ENCODE results near the gene AEBP2. TPM values are rescaled to one million over a fixed set of nuclear protein-coding genes. Genes with fewer than 3 reads are reported as not detected.

AEBP2 gene
- total RNA-seq, 1 donor from 2014 or later = 67.5 TPM

- intact Hi-C loops (cut with DNase I) = no loop called here
- no peak overlapping the region for H3K4me3 ChIP-seq
- H3K9me3 ChIP-seq = no peaks in the 10 kb centered on the region
- peaks cover 9% of the 10 kb centered on the region for H3K4me1 ChIP-seq
- H3K36me3 ChIP-seq = no peaks in the 10 kb centered on the region
- no peak for TF ChIP-seq CTCF (IDR thresholded peaks at IDR 0.05)
- no peak for TF ChIP-seq POLR2A (IDR thresholded peaks at IDR 0.05)
- TF ChIP-seq POLR2AphosphoS5 (IDR thresholded peaks at IDR 0.05; ENCODE audit: insufficient read depth in 1 of 2, low read depth in 1 of 2) = no peak
- no peaks in the 10 kb centered on the region for H3K27me3 ChIP-seq
- H3K27ac ChIP-seq = no peak overlapping the region
- no peak for DNase-seq (ENCODE audit: extremely low spot score in 2 of 2)
These were observed 86.0 kb downstream of the AEBP2 start for GRCh38 chr12:19525274-19525673.

- intact Hi-C loops (cut with DNase I) = no loop called here
- H3K4me1 ChIP-seq = peaks cover 19% of the 10 kb centered on the region
- no peak overlapping the region for H3K4me3 ChIP-seq
- no peak for DNase-seq (ENCODE audit: extremely low spot score in 2 of 2)
- H3K9me3 ChIP-seq = no peaks in the 10 kb centered on the region
- no peaks in the 10 kb centered on the region for H3K36me3 ChIP-seq
- H3K27ac ChIP-seq = no peak overlapping the region
- no peaks in the 10 kb centered on the region for H3K27me3 ChIP-seq
- TF ChIP-seq POLR2AphosphoS5 (IDR thresholded peaks at IDR 0.05; ENCODE audit: insufficient read depth in 1 of 2, low read depth in 1 of 2) (no peak), CTCF (IDR thresholded peaks at IDR 0.05) (no peak), POLR2A (IDR thresholded peaks at IDR 0.05) (no peak)
These were observed 88.6 kb downstream of the AEBP2 start for GRCh38 chr12:19527866-19528265.

- intact Hi-C loops (cut with DNase I) = no loop called here
- DNase-seq (ENCODE audit: extremely low spot score in 2 of 2) = no peak
- Histone ChIP-seq H3K36me3 (no peaks in the 10 kb centered on the region), H3K27ac (no peak overlapping the region), H3K4me3 (no peak overlapping the region), H3K9me3 (no peaks in the 10 kb centered on the region), H3K4me1 (peaks cover 19% of the 10 kb centered on the region), H3K27me3 (no peaks in the 10 kb centered on the region)
- TF ChIP-seq POLR2AphosphoS5 (IDR thresholded peaks at IDR 0.05; ENCODE audit: insufficient read depth in 1 of 2, low read depth in 1 of 2) (no peak), CTCF (IDR thresholded peaks at IDR 0.05) (no peak), POLR2A (IDR thresholded peaks at IDR 0.05) (no peak)
These were observed 89.5 kb downstream of the AEBP2 start for GRCh38 chr12:19528750-19529149.

GRCh38 chr12:19529951-19530636 lies 90.8 kb downstream of the AEBP2 start:
- H3K4me3 ChIP-seq = no peak overlapping the region
- H3K9me3 ChIP-seq = no peaks in the 10 kb centered on the region
- intact Hi-C loops (cut with DNase I) = no loop called here
- DNase-seq (ENCODE audit: extremely low spot score in 2 of 2) = no peak
- peaks cover 19% of the 10 kb centered on the region for H3K4me1 ChIP-seq
- H3K27ac ChIP-seq = no peak overlapping the region
- no peaks in the 10 kb centered on the region for H3K27me3 ChIP-seq
- TF ChIP-seq POLR2AphosphoS5 (IDR thresholded peaks at IDR 0.05; ENCODE audit: insufficient read depth in 1 of 2, low read depth in 1 of 2) = no peak
- TF ChIP-seq CTCF (IDR thresholded peaks at IDR 0.05) = no peak
- no peak for TF ChIP-seq POLR2A (IDR thresholded peaks at IDR 0.05)
- no peaks in the 10 kb centered on the region for H3K36me3 ChIP-seq

GRCh38 chr12:19530637-19531023 lies 91.3 kb downstream of the AEBP2 start:
- H3K9me3 ChIP-seq = no peaks in the 10 kb centered on the region
- H3K27ac ChIP-seq = no peak overlapping the region
- no peak for DNase-seq (ENCODE audit: extremely low spot score in 2 of 2)
- no peaks in the 10 kb centered on the region for H3K27me3 ChIP-seq
- H3K4me1 ChIP-seq = peaks cover 19% of the 10 kb centered on the region
- TF ChIP-seq CTCF (IDR thresholded peaks at IDR 0.05) = no peak
- TF ChIP-seq POLR2A (IDR thresholded peaks at IDR 0.05) = no peak
- no peak for TF ChIP-seq POLR2AphosphoS5 (IDR thresholded peaks at IDR 0.05; ENCODE audit: insufficient read depth in 1 of 2, low read depth in 1 of 2)
- no peaks in the 10 kb centered on the region for H3K36me3 ChIP-seq
- intact Hi-C loops (cut with DNase I) = no loop called here
- H3K4me3 ChIP-seq = no peak overlapping the region
